HG02588 (cell line): Measurements from ENCODE around the gene WDR41.
"Not testable (repeated sequence)": the region's sequence is repeated elsewhere in the genome, so short reads cannot be mapped to it uniquely, and the experiment has no call there.

Source experiments
- ATAC-seq: cut with Tn5 transposase; IDR thresholded peaks from one replicate; pipeline ENCODE4 v1.9.1; 2021; ENCODE audit warnings: mild to moderate bottlenecking, moderate library complexity; ENCODE audit not compliant: unreplicated experiment

The WDR41 gene

GRCh38 chr5:77491783-77492652, at the start of gene WDR41:
Gene WDR41, minus strand, starts transcription at chr5:77492316. Its CDS starts 96 bp downstream, at chr5:77492220.
- ATAC-seq, result peak; percentile 89

GRCh38 chr5:77531297-77531696, 39.2 kb upstream of the WDR41 start:
- no peak for ATAC-seq

GRCh38 chr5:77518304-77518703, 26.2 kb upstream of the WDR41 start:
- no peak for ATAC-seq

- ATAC-seq, result no peak
Observed at GRCh38 chr5:77514457-77514856, 22.3 kb upstream of the WDR41 start.

GRCh38 chr5:77513321-77513720, 21.2 kb upstream of the WDR41 start:
- ATAC-seq, result no peak

- not testable (repeated sequence) for ATAC-seq
Observed at GRCh38 chr5:77501132-77501531, 9.0 kb upstream of the WDR41 start.

GRCh38 chr5:77499973-77500372, 7.9 kb upstream of the WDR41 start:
- no peak for ATAC-seq

GRCh38 chr5:77499441-77499840, 7.3 kb upstream of the WDR41 start:
- no peak for ATAC-seq

- ATAC-seq, result no peak
Observed at GRCh38 chr5:77498952-77499351, 6.8 kb upstream of the WDR41 start.

GRCh38 chr5:77494935-77495334, 2.8 kb upstream of the WDR41 start:
- no peak for ATAC-seq

- ATAC-seq, result peak; percentile 7
Observed at GRCh38 chr5:77492653-77493000, 511 bp upstream of the WDR41 start.

- not testable (repeated sequence) for ATAC-seq
Observed at GRCh38 chr5:77490741-77491344, 1.3 kb downstream of the WDR41 start.

GRCh38 chr5:77486344-77486962, 5.7 kb downstream of the WDR41 start:
- ATAC-seq, result no peak

- ATAC-seq, result no peak
Observed at GRCh38 chr5:77483682-77484081, 8.4 kb downstream of the WDR41 start.

- ATAC-seq, result not testable (repeated sequence)
Observed at GRCh38 chr5:77475041-77475440, 17.1 kb downstream of the WDR41 start.

- not testable (repeated sequence) for ATAC-seq
Observed at GRCh38 chr5:77468875-77469274, 23.2 kb downstream of the WDR41 start.

GRCh38 chr5:77463905-77464304, 28.2 kb downstream of the WDR41 start:
- no peak for ATAC-seq

GRCh38 chr5:77461287-77461686, 30.8 kb downstream of the WDR41 start:
- no peak for ATAC-seq

- ATAC-seq, result no peak
Observed at GRCh38 chr5:77454123-77454522, 38.0 kb downstream of the WDR41 start.

- ATAC-seq, result no peak
Observed at GRCh38 chr5:77452351-77452750, 39.8 kb downstream of the WDR41 start.

- no peak for ATAC-seq
Observed at GRCh38 chr5:77449981-77450380, 42.1 kb downstream of the WDR41 start.

GRCh38 chr5:77449277-77449676, 42.8 kb downstream of the WDR41 start:
- ATAC-seq, result no peak
